Esophagus squamous epithelium (tissue), 5 donors: Measurements from ENCODE around the gene DICER1. TPM values are rescaled to one million over a fixed set of nuclear protein-coding genes. Genes with fewer than 3 reads are reported as not detected.

Experiments used
- DNase-seq: peaks from one replicate; lab custom pipeline; 2025; lab: John Stamatoyannopoulos, UW
- H3K27ac ChIP-seq, 4 donors: fragments of 200-600 bp; sonication (generic); one replicate each; pipeline ENCODE4 v1.5.1; 2016 to 2019; ENCODE audit warnings: mild to moderate bottlenecking in 1 of 4
- H3K27me3 ChIP-seq, 4 donors: fragments of 200-600 bp; sonication (generic); 1 replicate in 3 of 4; 2 replicates in 1 of 4; pipeline versions ENCODE4 v1.5.1 to v1.6.0; 2017 to 2021; ENCODE audit warnings: antibody characterized with exemption in 1 of 4
- H3K36me3 ChIP-seq, 3 donors: fragments of 200-600 bp; sonication (generic); one replicate each; pipeline ENCODE4 v1.5.1; 2016 to 2019
- H3K4me1 ChIP-seq, 3 donors: fragments of 200-600 bp; sonication (generic); one replicate each; pipeline ENCODE4 v1.5.1; 2017 to 2019
- H3K4me3 ChIP-seq, 4 donors: fragments of 200-600 bp; sonication (generic); 1 replicate in 3 of 4; 2 replicates in 1 of 4; pipeline ENCODE4 v1.5.1; 2016 to 2019; ENCODE audit warnings: mild to moderate bottlenecking in 2 of 4, moderate library complexity in 1 of 4
- H3K9me3 ChIP-seq, 3 donors: fragments of 200-600 bp; sonication (generic); one replicate each; pipeline ENCODE4 v1.5.1; 2016 to 2019
- POLR2A ChIP-seq, 4 donors: fragments of 450-650 bp; IDR thresholded peaks; one replicate each; pipeline ENCODE4 v1.6.1; 2017; ENCODE audit warnings: antibody characterized with exemption in 4 of 4, mild to moderate bottlenecking in 4 of 4, moderate library complexity in 3 of 4
- WGBS, 2 donors: methylation state at CpG; one replicate each; pipeline ENCODE4 v1.1.5; 2018; 5-methylcytosine and 5-hydroxymethylcytosine counted together
- intact Hi-C: fragments of 100-400 bp; cut with DNase I; formaldehyde crosslinking; loops from one replicate; pipeline ENCODE4 v1.15.0; 2022
- total RNA-seq, 4 donors: library from RNA; depleted of rRNA; stranded (reverse); fragments of >200 nt; gene quantifications; one replicate each; pipeline ENCODE4 v1.1.0, GENCODE V29; 2016
- TF ChIP-seq, protein P1 (sequence below), 6 experiments: fragments of 450-650 bp in 4 of 6; fragments of 200-600 bp in 2 of 6; sonication (generic) in 2 of 6; IDR thresholded peaks; one replicate each; pipeline ENCODE4 v1.5.1; 2016 to 2019; ENCODE audit warnings: antibody characterized with exemption in 6 of 6, mild to moderate bottlenecking in 4 of 6, moderate library complexity in 4 of 6
- donor health status: DM: yes; HTN: yes; CAD: no.

DICER1 gene
- total RNA-seq, 4 donors from 2014 or later, result 39.4 to 79.7 (median 55.7) TPM

DNA sequence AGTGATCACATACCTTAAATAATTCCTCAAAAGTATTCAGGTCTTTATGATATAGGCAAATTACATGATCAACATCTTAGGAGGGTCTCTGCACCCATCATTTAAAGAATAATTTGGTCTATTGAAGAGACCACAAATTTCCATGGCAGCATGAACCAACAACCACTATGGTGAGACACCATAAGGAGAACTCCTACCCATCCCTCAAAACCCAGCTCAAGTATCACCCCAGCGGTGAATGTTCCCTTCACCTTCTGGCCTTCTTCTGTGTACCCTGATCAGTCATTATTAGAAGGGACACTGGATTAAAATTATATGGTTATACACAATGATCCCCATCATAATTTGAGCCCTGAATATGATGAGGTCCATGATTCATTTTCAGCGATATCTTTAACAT lies 81.5 kb downstream of the DICER1 start:
- Histone ChIP-seq H3K27ac (no peak overlapping the region), H3K27me3 (peaks cover 0 to 10% (median 0%) of the 10 kb centered on the region in 4 donors), H3K4me1 (no peaks in the 10 kb centered on the region), H3K4me3 (no peak overlapping the region), H3K36me3 (no peaks in the 10 kb centered on the region), H3K9me3 (no peaks in the 10 kb centered on the region)
- intact Hi-C loops, result no loop called here
- 91 to 92% methylated on average over 2 of the region's 2 CpGs for WGBS, 2 donors
- TF ChIP-seq POLR2A (IDR thresholded peaks at IDR 0.05), result no peak
- DNase-seq, result no peak

DNA sequence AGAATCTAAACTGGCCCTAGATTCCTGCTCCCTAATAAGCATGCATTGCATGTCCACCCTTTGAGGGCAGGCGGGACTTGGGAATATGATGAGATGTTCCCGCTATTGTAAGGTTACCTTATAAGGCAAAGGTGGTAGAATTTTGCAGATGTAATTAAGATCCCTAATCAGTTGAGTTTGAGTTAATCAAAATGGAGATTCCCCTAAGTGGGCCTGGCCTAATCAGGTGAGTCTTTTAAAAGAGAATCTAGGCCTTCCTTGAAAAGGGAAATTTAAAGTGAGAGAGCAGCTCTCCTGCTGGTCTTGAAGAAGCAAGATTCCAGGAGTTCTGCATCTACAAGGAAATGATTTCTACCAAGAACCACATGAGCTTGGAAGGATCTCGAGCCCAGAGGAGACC lies 83.4 kb downstream of the DICER1 start:
- no peaks in the 10 kb centered on the region for H3K4me1 ChIP-seq
- no peak for DNase-seq
- peaks cover 0 to 27% (median 0%) of the 10 kb centered on the region in 4 donors for H3K27me3 ChIP-seq
- intact Hi-C loops, result no loop called here
- TF ChIP-seq, protein P1, sequence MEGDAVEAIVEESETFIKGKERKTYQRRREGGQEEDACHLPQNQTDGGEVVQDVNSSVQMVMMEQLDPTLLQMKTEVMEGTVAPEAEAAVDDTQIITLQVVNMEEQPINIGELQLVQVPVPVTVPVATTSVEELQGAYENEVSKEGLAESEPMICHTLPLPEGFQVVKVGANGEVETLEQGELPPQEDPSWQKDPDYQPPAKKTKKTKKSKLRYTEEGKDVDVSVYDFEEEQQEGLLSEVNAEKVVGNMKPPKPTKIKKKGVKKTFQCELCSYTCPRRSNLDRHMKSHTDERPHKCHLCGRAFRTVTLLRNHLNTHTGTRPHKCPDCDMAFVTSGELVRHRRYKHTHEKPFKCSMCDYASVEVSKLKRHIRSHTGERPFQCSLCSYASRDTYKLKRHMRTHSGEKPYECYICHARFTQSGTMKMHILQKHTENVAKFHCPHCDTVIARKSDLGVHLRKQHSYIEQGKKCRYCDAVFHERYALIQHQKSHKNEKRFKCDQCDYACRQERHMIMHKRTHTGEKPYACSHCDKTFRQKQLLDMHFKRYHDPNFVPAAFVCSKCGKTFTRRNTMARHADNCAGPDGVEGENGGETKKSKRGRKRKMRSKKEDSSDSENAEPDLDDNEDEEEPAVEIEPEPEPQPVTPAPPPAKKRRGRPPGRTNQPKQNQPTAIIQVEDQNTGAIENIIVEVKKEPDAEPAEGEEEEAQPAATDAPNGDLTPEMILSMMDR (IDR thresholded peaks at IDR 0.05), result no peak
- TF ChIP-seq POLR2A (IDR thresholded peaks at IDR 0.05), result no peak
- H3K9me3 ChIP-seq, result no peaks in the 10 kb centered on the region
- no peaks in the 10 kb centered on the region for H3K36me3 ChIP-seq
- 88 to 89% methylated on average over 3 of the region's 3 CpGs for WGBS, 2 donors
- H3K4me3 ChIP-seq, result no peak overlapping the region
- no peak overlapping the region for H3K27ac ChIP-seq

DNA sequence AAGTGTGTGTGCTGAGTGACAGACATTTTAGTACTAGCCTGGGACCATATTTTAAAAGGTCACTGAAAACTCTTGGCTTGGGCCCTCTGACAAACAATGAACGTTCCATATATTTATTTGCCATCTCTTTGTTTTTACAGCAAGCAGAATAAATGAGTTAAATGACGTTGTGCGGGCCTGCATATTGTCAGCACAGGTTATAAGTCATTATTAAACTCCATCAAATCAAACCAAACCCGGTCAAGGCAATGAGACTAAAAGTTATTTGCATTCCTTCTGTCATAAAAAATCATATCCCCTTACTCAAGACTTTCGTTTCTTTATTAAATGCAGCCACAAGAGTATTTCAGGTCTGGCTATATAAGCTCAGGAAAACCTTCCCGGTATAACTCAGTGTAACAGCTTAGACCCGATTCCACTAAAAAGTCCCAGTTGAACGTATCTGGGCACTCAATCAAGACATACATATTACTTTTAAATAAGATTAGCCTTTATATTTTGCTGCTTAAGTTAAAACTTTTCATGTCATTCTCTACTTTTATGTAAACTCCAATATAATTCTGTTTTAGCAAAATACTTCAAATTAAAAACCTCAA lies 84.9 kb downstream of the DICER1 start:
- no peaks in the 10 kb centered on the region for H3K9me3 ChIP-seq
- no peak for DNase-seq
- 62 to 63% methylated on average over 8 of the region's 8 CpGs for whole genome bisulfite sequencing, 2 donors
- peaks cover 0 to 39% (median 0%) of the 10 kb centered on the region in 4 donors for H3K27me3 ChIP-seq
- no peak for TF ChIP-seq POLR2A (IDR thresholded peaks at IDR 0.05)
- TF ChIP-seq, protein P1 (IDR thresholded peaks at IDR 0.05), result no peak
- no peaks in the 10 kb centered on the region for H3K4me1 ChIP-seq
- intact Hi-C loops, result no loop called here
- H3K36me3 ChIP-seq, result no peaks in the 10 kb centered on the region
- H3K27ac ChIP-seq, result no peak overlapping the region
- H3K4me3 ChIP-seq, result no peak overlapping the region

DNA sequence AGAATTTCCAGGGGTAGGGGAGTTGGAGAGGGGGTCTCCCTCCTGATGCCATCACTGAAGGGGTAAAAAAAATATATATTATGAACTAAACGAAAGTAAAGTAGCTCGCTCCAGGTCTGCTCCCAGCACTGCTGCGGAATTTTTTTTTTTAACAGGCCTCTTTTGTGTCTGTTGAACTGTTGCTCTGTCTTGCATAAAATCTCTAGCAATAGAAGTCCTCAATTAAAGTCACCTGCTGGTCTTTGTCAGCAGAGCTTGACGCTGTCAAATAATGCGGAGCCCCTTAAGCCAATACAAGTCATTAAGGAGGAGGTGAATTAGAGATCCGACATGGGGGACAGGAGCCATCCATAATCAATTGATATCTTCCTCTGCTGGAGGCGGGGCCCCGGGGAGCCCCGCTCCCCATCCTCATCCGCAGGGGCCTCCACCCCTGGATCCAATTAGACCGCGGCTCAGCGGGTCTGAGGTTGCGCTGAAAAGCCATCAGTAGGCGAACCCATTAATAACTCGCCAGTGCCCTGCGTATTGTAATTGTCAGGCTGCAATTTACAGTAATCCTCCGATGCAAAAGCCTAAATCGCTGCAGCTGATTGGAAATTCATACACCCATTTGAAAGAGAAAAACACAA lies 85.6 kb downstream of the DICER1 start:
- intact Hi-C loops, result no loop called here
- no peak for DNase-seq
- WGBS, 2 donors, result 68 to 71% methylated on average over 8 to 19 of the region's 19 CpGs
- no peak overlapping the region for H3K27ac ChIP-seq
- no peaks in the 10 kb centered on the region for H3K4me1 ChIP-seq
- H3K4me3 ChIP-seq, result no peak overlapping the region
- H3K36me3 ChIP-seq, result no peaks in the 10 kb centered on the region
- no peak for TF ChIP-seq POLR2A (IDR thresholded peaks at IDR 0.05)
- TF ChIP-seq, protein P1 (IDR thresholded peaks at IDR 0.05), result no peak
- H3K9me3 ChIP-seq, result no peaks in the 10 kb centered on the region
- peaks cover 0 to 40% (median 0%) of the 10 kb centered on the region in 4 donors for H3K27me3 ChIP-seq

DNA sequence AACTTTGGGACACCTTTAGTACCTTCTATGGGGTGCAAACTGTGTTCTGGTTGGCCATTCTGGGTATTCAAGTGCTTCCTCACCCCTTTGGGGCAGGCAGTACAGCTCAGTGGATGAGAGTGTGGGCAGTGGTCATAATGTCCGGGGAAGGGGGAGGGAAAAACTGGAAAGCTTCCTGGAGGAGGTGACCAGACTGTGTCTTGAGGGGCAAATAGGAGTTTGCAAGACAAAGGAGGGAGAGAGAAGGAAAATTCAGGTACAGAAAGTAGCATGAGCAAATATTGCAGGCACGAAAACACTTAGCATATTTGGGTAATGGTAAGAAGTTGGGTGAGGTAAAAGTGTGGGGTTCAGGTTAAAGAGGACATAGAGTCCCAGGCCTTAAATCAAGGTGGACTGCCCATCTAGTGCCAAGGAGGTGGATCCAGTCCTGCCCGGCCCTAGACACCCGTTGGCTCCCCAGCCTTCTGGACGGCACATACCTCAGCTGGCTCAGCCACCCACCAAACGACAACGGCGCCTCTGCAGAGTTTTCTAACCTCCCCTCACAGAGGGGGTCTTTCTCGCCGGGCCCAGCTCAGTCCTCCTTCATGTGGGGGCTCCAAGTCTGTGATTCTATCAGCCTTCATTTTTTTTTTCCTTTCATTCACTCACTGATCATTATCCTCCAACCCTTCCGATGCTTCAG lies 86.4 kb downstream of the DICER1 start:
- WGBS, 2 donors, result 60 to 66% methylated on average over 10 to 11 of the region's 11 CpGs
- no peak for DNase-seq
- Histone ChIP-seq H3K36me3 (no peaks in the 10 kb centered on the region), H3K4me1 (no peaks in the 10 kb centered on the region), H3K27ac (no peak overlapping the region), H3K4me3 (no peak overlapping the region), H3K27me3 (peaks cover 0 to 40% (median 0%) of the 10 kb centered on the region in 4 donors), H3K9me3 (no peaks in the 10 kb centered on the region)
- TF ChIP-seq, protein P1 (IDR thresholded peaks at IDR 0.05), result no peak
- no peak for TF ChIP-seq POLR2A (IDR thresholded peaks at IDR 0.05)
- intact Hi-C loops, result no loop called here
